Activated T-helper 9 cell treated with anti-CD3 and anti-CD28 coated beads, Interleukin-2, amount 50 U/mL, for 16 hours (primary cell): ENCODE results near the gene CTSH.
"Not testable (repeated sequence)": the region's sequence is repeated elsewhere in the genome, so short reads cannot be mapped to it uniquely, and the experiment has no call there.

Experiments used
- DNase-seq: peaks from one replicate; pipeline ENCODE4 v3.0.0-alpha.2; 2020; ENCODE audit warnings: low read depth

CTSH gene

DNA sequence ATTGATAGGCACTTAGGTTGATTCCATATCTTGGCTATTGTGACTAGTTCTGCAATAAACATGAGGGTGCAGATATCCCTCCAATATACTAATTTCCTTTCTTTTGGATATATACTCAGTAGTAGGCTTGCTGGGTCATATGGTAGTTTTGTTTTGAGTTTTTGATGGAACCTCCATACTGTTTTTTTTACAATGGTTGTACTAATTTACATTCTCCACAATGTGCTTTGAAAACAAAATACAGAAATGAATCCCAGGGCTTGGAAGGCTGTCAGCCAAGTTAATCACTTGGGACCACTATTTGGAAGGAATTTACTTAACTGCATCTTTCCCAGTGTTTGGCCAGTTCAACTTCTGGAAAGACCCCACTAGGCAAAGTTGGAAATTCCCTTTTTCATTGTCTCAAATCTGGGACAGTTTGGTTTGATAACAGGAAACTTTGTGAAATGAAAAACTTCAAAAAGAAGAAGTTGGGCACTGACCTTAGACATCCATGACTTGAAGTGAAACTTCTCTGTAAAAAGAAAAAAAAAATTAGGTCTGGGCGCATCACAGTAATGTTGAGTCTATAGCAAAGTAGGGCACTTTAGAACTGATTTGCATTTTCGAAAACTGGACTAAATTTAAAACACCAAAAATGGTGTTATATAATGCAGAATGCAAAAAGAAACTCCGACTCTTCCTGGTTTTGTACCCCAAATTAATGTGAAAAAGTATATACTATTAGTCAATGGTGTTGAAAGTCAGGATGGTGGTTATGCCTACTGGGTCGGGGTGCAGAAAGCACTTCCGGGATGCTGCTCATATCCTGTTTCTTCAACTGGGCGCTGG, 6.0 kb downstream of the CTSH start:
- no peak for DNase-seq

DNA sequence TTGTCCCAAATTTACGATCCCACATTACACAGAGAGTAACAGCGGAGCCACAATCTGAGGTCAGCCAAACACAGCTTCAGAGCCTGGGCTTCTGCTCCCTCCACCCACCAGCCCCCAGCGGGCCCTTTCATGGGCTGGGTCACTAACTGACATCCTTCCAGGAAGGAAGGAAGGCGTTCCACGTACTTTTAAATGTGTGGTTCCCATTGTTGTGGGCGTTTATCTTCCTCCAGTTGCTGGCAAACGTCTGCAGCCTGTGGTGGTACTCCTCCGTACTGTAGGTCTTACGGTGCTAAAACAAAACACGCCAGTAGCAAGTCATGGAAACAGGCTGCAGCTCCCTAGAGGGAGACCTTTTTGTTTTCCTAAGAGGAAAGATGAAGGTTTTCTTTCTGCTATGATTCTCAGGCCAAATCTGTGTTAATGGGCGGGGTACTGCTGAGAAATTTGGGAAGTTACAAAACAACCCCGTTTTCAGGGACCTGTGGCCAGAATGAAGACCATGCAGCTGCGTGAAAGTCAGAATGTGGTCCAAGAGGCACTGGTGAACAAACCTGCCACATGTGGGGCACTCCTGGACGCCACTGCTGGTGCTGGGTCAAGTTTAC, 7.6 kb downstream of the CTSH start:
- DNase-seq: no peak

DNA sequence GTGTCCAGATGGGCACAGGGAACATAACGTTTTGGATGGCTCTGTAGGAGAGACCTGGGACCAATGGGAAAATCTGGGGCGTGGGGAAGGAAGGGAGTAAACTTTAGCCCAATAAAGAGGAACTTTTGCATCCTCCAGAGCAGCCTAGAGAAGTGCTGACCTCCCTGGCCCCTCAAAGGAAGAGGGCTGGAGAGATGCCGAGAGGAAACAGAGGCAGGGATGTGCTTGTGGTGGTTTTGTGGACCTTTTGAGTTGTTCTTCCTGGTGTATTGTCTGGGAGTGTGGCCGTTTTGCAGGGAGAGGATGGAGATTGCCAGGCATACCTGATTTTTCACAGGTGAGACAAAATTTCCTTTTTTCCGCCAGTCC, 10.2 kb downstream of the CTSH start:
- DNase-seq: no peak

DNA sequence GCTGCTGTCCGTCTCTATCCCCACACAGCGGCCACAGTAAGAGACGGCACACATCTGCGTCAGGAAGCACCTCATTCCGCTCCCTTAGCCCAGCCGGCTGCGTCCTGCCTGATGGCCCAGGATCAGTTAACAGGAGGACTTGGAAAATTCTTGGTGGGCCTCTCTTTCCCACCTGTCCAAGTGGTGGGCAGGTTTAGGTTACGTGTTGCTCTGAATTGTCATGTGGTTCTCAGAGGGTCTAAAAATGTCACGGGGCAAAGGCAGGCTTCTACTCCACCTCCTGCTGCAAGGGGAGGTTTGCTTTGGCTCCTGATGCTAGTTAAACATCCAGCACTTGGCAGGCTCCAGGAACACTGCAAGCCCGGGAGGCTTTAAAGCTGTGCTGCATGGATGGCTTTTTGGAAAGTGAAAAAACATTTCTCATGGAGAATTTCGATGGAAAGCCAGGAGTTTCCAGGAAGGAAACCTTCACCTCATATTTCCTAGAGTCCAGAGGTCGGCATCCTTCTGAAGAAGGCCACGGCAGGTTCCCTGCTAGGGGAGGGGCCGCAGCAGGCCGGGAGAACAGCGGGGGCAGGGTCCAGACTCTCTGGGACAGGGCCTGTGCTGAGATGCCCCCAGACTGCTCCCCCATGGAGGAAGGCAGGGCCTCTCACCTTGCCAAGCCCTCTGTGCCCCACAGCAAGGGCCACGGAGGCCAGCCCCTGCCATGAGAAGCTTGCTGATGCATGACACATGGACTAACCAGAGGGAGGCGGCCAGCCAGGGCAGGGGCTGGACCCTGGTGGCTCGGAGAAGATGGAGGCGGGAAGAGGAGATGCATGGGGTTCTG, 10.8 kb downstream of the CTSH start:
- DNase-seq: no peak

DNA sequence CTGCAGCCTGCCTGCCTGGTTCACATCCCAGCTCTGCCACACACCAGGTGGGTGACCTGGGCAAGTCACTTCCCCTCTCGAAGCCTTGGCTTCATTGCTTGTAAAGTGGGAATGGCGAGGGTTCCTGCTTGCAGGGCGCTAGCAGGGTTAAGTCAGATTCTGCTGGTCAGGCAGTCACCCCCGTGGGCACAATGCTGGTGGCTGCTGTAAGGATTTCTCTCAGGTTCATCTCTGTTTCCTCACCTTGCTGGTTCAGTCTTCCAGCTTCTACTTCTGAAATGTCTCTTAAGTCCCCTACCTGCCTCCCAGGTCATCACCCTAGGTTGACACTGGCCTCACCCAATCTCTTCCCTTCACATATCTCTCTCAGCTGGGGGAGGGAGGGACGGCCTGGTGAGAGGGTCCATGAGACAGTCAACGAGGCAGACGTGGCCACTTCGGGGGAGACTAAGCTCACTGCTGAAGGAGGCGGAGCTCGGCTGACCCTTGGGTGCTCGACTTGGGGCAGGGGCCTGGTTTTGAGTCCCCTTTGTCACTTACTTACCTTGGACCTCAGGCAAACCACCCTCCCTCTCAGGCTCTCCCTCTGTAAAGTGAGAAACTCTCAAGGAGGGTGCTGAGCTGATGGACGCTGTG, 11.5 kb downstream of the CTSH start:
- DNase-seq: no peak

DNA sequence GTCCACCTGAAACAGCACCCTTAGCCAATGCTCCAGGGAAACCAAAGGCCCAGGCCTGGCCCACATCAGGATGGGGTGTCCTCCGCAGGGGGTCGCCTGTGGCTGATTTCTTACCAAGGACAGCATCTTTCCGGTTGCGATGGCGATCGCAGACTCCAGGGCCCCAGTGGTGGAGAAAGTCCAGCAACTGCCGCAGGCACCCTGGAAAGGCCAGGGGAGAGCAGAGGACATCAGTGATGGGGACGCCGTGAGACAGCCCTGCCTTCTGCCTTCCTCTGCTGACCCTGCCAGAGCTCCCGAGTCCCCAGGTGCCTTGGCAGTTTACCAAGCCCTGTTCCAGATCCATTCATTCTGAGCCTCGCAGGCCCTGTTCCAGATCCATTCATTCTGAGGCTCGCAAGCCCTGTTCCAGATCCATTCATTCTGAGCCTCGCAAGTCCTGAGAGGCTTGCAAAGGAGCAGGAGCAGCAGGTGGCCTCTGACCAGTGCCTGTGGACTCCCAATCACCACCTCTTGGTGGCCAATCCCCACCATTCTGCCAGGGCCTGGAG, 12.5 kb downstream of the CTSH start:
- DNase-seq: no peak

DNA sequence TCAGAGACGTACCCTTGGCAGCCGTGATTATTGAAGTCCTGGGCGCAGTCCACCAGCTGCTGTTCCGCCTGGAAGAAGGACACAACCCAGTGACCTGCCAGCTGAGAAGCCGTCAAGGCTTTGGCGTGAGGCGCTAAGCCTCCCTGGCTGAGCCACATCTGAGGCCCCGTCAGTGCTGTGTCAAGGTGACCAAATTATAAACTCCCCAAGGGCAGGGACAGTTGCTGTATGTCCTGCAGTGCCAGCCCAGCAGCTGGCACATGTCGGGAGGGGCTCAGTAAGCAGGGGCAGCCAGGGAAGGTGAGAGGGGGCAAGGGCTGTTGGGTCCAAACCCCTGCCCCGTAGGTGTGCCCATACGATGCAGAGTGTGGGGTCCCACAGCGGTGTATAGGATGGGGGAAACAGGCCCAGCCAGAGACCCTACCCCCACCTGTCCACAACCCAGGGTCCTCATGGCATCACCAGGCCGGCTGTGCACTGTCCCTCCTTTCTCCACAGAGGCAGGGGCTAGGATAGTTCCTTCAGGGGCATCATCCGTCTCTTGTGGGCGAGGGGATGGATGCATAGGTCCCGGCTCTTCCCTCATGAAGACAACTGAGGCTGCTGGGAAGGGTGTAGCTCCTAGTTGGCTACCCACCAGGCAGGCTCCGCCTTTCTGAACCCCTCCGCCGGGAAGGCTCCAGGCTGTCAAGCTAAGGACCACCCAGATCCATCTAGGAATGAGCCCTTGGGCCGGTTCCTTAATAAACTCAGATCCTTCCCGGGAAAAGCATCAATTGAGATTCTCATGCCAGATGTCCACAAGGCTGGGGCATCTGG, 13.2 kb downstream of the CTSH start:
- DNase-seq: no peak

DNA sequence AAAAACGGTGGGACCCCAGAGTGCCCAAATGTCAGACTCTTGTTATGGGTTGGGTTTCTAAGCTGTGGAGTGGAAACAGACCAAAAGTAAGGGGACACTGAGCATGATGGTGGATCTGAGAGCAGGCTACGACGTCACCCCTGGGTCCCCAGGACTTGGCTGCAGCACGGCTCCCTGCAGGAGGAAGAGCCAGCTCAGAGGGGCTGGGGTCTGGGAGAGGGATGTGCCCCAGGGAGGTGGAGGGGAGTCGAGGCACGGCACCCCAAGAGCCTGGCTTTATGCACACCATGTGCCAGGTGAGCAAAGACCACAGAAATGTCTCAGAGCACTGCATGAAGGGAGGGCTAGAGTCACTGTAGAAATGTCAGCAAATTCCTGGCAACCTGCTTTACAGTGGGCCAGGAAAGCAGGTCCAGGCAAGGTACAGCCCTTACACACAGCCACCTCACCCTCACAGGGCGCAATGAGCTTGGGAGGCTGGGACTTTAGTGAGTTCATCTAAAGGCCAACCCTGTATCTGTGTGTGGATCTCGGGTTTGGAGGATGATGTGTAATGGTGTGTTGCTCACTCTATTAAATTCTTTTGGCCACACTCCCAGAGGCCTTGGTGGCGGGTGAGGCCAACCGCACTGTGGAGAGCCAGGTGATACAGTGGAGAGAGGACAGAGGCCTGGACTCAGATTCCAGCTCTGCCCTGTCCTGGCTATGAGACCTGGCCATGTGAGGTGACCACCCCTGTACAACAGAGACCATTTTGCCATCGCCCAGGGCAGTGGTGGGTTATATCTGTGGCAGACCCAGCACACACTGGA, 14.1 kb downstream of the CTSH start:
- no peak for DNase-seq

DNA sequence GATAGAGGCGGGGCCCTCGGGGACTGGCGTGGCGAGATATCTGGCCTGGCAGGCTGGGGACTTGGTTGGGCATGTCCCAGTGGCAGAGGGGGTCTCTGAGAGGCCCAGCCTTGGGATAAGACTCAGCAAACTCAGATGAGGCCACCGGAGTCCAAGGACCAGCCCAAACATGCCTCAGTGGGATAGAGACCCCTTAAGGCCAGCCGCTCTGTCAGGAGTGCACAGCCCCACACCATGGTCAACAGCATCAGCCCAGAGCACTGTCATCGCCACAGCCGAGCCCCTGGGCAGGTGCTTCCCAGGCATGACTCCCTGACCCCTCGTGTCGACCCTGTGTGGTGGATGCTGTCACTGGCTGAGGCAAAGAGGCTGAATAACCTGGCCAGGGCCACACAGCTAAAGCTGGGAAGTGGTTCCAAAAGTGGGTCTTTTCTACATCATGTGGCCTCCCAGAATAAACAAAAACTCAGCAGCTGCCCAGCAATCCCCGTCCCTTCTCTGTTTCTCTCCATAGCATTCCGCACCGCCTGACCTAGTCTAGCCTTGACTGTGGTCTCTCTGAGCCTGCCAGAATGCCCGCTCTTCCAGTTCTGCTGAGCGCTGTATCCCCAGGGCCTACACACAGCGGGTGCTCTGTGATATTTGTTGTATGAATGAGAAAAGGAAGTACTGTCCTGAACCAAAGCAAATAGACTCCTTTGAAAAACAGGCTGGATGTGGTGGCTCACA, 15.1 kb downstream of the CTSH start:
- DNase-seq: no peak

DNA sequence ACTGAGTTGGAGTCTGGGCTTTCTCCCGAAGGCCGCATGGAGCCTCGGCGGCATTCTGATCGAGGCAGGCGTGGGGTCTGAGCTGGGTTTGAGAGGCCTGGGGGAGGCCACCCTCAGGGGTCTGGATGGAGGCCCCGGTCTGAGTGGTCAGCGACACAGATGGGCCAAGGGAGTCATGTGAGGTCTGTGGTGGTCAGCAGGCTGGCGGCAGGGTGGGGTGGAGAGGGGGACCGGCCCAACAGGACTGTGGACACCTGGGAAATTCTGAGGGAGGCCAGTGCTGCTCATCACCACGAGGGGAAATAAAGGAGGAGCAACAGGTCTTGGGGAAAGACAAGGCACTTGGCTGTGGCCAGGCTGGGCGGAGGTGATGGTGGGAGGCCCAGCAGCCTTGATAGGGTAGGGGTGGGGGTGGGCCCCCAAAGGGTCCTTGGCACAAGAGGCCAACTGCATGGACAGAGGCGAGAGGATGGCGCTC, 16.2 kb downstream of the CTSH start:
- DNase-seq: no peak

DNA sequence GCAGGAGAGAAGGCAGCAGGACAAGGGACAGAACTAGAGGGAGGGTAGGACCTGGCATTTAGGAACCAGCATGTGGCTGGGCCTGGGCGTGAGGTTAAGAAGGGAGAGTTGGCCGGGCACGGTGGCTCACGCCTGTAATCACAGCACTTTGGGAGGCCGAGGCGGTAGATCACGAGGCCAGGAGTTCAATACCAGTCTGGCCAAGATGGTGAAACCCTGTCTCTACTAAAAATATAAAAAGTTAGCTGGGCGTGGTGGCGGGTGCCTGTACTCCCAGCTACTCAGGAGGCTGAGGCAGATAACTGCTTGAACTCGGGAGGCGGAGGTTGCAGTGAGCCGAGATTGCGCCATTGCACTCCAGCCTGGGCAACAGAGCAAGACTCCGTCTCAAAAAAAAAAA, 16.7 kb downstream of the CTSH start:
- not testable (repeated sequence) for DNase-seq

DNA sequence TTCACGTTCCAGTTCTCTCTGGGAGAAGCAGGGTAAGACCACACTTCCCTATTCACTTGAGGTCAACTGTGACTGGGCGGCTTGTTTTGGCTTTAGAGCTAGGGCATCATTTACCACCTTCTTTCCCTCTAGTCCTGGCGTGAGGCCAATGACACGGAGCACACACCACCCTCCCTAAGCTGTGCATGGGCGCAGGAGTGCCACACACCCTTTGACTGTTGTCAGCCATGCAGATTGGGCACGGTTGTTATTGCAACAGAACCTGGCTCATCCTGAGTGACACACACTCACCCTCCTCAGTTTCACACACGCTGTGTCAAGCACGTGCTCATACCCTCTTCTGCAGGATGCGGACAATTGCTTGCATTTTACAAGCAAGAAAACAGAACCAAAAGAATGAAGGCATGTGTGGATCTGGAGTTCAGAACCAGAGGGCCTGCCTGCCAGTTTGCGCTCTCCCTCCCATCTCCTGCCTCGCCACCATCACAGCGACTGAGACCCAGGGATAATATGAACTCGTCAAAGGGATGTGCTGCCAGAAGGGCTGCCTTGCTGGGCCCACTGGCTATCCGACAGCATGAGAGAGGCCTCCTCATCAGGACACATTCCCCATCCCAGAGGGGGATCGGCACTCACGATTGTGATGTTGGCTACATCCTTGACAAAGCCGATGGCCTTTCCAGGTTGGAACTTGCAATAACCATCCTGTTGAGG, 17.6 kb downstream of the CTSH start:
- no peak for DNase-seq

DNA sequence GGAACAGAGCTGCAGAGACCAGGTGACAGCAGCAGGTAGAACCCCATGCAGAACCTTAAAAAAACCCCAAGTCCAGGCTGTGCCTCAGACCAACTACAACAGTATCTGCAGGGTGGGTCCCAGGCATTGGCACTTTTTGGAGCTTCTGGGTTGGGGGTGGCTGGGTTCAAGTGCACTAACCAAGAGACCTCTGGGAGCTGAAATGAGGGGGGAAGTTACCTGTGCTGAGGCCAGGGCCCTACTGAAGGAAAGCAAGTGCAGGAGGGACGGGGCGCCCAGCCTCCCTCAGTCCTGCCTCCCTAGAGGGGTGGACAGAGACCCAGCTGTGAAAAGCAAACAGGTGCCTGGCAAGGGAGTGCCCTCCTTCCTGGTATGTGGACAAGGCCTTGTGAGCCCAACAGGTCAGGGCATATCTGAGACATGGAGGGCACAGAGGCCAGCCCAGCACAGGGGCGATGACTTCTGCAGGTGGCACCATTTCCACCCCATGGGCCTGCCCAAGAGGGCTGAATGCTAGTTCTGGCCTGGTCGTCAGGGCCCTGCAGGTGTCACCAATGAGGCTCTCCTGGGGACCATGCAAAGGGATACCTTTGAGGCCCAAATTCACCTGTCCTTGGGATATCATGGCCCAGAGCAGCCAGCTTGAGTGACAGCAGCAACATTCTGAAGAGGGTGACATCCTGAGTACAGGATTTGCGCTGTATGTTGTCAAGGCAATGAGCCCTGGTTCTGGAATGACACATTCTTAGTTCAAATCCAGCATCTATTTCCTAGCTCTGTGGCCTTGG, 18.7 kb downstream of the CTSH start:
- DNase-seq: no peak

DNA sequence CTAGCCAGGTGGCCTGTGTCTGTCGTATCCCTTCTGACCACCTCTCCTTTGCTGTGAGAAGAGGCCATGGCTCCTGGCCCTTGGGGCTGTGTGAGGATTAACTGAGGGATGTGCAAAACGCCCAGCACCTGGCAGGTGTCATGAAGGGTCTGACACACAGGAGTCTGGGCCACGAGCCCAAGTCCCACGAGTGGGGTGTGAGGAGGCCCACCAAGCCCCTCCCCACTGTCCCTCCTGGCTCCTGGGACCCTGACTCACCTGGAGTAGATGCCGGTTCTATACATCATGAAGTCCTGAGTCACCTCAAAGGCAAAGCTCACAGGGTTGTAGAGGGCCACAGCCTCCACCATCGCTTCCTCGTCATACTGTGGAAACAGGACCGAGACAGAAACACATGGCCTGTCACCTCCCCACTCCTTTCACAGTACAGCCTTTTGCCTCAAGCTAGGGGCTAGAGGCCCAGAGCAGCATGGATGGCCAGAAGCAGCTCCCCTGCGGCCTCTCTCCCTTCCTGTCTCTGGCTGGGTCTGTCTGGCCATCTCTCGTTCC, 19.7 kb downstream of the CTSH start:
- DNase-seq: no peak

DNA sequence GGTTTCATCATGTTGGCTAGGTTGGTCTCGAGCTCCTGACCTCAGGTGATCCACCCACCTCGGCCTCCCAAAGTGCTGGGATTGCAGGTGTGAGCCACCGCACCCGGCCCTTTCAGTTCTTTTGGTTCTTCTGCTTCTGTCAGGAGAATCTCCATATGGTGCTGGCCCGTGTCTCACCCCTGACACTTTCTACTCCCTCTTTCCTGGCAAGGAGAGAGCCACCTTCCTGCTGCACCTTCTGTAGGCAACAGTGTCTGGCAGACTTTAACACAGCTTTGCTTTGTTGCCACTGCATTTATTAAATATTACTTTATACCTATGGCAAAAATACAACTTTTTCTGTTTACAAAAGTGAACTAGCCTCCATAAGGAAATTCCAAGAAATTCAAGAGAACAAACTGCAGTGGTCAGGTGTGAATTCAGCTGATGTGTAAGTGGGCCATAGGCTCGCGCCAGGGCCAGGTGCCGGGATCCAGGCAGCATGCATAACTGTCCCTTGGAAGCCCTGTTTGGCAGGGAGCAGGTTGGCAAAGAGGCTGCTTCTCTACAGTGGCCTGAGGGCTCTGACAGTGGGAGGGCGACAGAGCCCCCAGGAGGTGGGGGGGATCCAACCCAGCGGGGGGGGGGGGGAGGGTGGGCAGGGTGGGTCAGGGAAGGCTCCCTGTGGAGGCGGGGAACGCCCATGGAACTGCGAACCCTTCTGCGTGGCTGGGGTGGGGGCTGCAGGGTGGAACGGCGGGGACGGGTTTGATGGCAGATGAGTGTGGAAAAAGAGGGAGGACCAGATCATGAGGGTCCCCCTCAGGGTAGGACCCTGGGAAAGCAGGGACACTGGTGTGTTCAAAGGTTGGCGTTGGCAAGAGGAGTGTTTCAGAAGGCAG, 21.1 kb downstream of the CTSH start:
- no peak for DNase-seq

DNA sequence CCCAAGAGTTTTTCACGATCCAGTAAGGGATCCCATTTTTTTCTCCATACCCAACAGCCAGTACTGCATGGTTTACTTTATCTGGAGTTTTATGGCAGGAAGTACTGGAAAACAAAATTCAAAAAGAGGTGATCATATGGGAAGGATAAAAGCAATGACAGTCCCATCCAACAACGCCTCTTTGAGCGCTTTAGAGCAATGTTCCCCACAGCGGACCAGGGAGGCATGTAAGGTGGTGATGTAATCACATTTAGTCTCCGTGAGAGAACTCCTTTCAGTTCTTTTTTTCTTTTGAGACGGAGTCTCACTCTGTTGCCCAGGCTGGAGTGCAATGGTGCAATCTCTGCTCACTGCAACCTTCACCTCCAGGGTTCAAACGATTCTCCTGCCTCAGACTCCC, 21.8 kb downstream of the CTSH start:
- no peak for DNase-seq

DNA sequence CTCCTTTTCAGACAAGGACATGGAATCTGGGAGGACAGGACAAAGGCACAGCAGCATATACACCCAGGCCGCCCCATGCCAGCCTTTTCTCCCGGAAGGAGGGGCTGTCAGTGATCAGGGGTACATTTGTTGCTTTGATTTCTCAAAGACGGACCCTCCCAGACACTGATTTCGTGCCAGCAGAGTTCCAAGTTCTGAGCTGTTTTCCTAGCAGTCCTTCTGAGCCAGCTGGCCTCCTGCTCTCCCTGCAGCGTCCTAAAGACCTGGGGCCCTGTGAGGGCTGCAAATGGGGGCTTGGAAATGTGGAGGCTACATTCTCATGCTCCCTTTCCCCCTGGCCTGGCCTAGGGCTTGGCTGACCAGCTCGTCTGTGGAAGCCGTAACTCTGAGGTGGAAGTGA, 22.3 kb downstream of the CTSH start:
- DNase-seq: no peak
